Neutrophil (primary cell): Measurements from ENCODE around the gene TLX2.
"Not testable (repeated sequence)": the region's sequence is repeated elsewhere in the genome, so short reads cannot be mapped to it uniquely, and the experiment has no call there.

Source experiments
- H3K27ac ChIP-seq: fragments of 200-600 bp; sonication (generic); 2 replicates; pipeline ENCODE4 v1.5.1; 2016; ENCODE audit warnings: mild to moderate bottlenecking, moderate library complexity
- H3K27me3 ChIP-seq: fragments of 200-600 bp; sonication (generic); 2 replicates; pipeline ENCODE4 v1.6.0; 2016; ENCODE audit warnings: mild to moderate bottlenecking
- H3K36me3 ChIP-seq: fragments of 200-600 bp; sonication (generic); 2 replicates; pipeline ENCODE4 v1.5.1; 2017
- H3K4me1 ChIP-seq, 2 experiments: fragments of 200-600 bp in 1 of 2; sonication (generic) in 1 of 2; 1 replicate in 1 of 2; 2 replicates in 1 of 2; pipeline versions ENCODE4 v1.5.1 to v1.6.1; 2013 to 2016; ENCODE audit warnings: low read depth in 1 of 2, low read length in 1 of 2, mild to moderate bottlenecking in 1 of 2, moderate library complexity in 1 of 2; ENCODE audit not compliant: control insufficient read depth in 1 of 2, insufficient read depth in 1 of 2
- H3K4me3 ChIP-seq, 2 experiments: fragments of 200-600 bp in 1 of 2; sonication (generic) in 1 of 2; 1 replicate in 1 of 2; 2 replicates in 1 of 2; pipeline ENCODE4 v1.5.1; 2013 to 2016; ENCODE audit warnings: low read depth in 1 of 2, low read length in 1 of 2, mild to moderate bottlenecking in 1 of 2, moderate library complexity in 1 of 2
- H3K9me3 ChIP-seq: fragments of 200-600 bp; sonication (generic); 2 replicates; pipeline ENCODE4 v1.5.1; 2016
- CTCF ChIP-seq: fragments of 200-600 bp; sonication (generic); IDR thresholded peaks from 2 replicates; pipeline ENCODE4 v1.5.1; 2016; ENCODE audit warnings: antibody characterized with exemption

Gene TLX2

GRCh38 chr2:74474481-74474880 lies 39.8 kb upstream of the TLX2 start:
- Histone ChIP-seq H3K4me3 (no peak overlapping the region), H3K4me1 (peaks cover 22 to 23% of the 10 kb centered on the region in 2 experiments), H3K36me3 (peaks cover 25% of the 10 kb centered on the region), H3K9me3 (no peaks in the 10 kb centered on the region), H3K27me3 (no peaks in the 10 kb centered on the region), H3K27ac (no peak overlapping the region)
- TF ChIP-seq CTCF, result no peak

GRCh38 chr2:74474899-74475298 lies 39.4 kb upstream of the TLX2 start:
- no peaks in the 10 kb centered on the region for H3K27me3 ChIP-seq
- peaks cover 25% of the 10 kb centered on the region for H3K36me3 ChIP-seq
- peaks cover 22 to 23% of the 10 kb centered on the region in 2 experiments for H3K4me1 ChIP-seq
- H3K27ac ChIP-seq, result no peak overlapping the region
- TF ChIP-seq CTCF, result no peak
- H3K9me3 ChIP-seq, result no peaks in the 10 kb centered on the region
- no peak overlapping the region for H3K4me3 ChIP-seq

GRCh38 chr2:74481431-74481830 lies 32.8 kb upstream of the TLX2 start:
- H3K9me3 ChIP-seq, result no peaks in the 10 kb centered on the region
- H3K4me1 ChIP-seq, result peaks cover 23 to 28% of the 10 kb centered on the region in 2 experiments
- no peak for TF ChIP-seq CTCF
- peak overlapping the region; percentile 95 to 100 for H3K4me3 ChIP-seq
- H3K27me3 ChIP-seq, result no peaks in the 10 kb centered on the region
- peaks cover 21% of the 10 kb centered on the region for H3K36me3 ChIP-seq
- H3K27ac ChIP-seq, result no peak overlapping the region

GRCh38 chr2:74481961-74482800 lies 32.1 kb upstream of the TLX2 start:
- Histone ChIP-seq H3K9me3 (no peaks in the 10 kb centered on the region), H3K27ac (peak overlapping the region; percentile 88), H3K36me3 (peaks cover 20% of the 10 kb centered on the region), H3K4me1 (peaks cover 23 to 28% of the 10 kb centered on the region in 2 experiments), H3K4me3 (peak overlapping the region; percentile 95 to 100), H3K27me3 (no peaks in the 10 kb centered on the region)
- no peak for TF ChIP-seq CTCF

- Histone ChIP-seq H3K27ac (peak within 1 kb of the TSS; percentile 88), H3K9me3 (no peaks in the 10 kb centered on the region), H3K27me3 (no peaks in the 10 kb centered on the region), H3K36me3 (peaks cover 26% of the 10 kb centered on the region), H3K4me1 (peaks cover 23 to 28% of the 10 kb centered on the region in 2 experiments), H3K4me3 (peak within 1 kb of the TSS; percentile 95 to 100)
- peak; percentile 96 for TF ChIP-seq CTCF
Measured at GRCh38 chr2:74482801-74483674, 31.2 kb upstream of the TLX2 start, which contains the start of the genes CCDC142 and TTC31. TSS of gene CCDC142 (minus strand) at chr2:74482998. CDS start at chr2:74482837, 161 bp downstream. TSS of gene TTC31 (plus strand) at chr2:74483081. CDS start at chr2:74483096, 15 bp downstream.

- H3K27me3 ChIP-seq, H3K9me3 ChIP-seq: not testable (repeated sequence)
- H3K27ac ChIP-seq, result peak overlapping the region; percentile 88
- peak overlapping the region; percentile 95 to 100 for H3K4me3 ChIP-seq
- H3K36me3 ChIP-seq, result peaks cover 31% of the 10 kb centered on the region
- H3K4me1 ChIP-seq, result peaks cover 23 to 28% of the 10 kb centered on the region in 2 experiments
Measured at GRCh38 chr2:74483675-74484164, 30.5 kb upstream of the TLX2 start.
